Measurements from ENCODE around the gene B9D1. TPM values are rescaled to one million over a fixed set of nuclear protein-coding genes. Genes with fewer than 3 reads are reported as not detected.
A peak's percentile ranks its signal among the peaks of the same experiment; 100 is the strongest.

The B9D1 gene
- total RNA-seq, 2 donors from 2014 or later = 37.7 to 42.8 TPM

GRCh38 chr17:19305256-19305655 lies 57.3 kb downstream of the B9D1 start:
- H3K4me3 ChIP-seq (ENCODE audit: low read length) = no peak overlapping the region
- H3K27me3 ChIP-seq (ENCODE audit: control insufficient read depth, insufficient read depth, low read length, poor library complexity, severe bottlenecking) = no peaks in the 10 kb centered on the region
- no peak overlapping the region for H3K9ac ChIP-seq (ENCODE audit: extremely low read depth, low read length, poor library complexity, severe bottlenecking)
- H3K36me3 Mint-ChIP-seq (ENCODE audit: low read depth) = peaks cover 13% of the 10 kb centered on the region
- H3K36me3 ChIP-seq (ENCODE audit: control insufficient read depth, insufficient read depth, low read length) = peaks cover 8% of the 10 kb centered on the region
- no peaks in the 10 kb centered on the region for H3K9me3 Mint-ChIP-seq
- H3K27me3 Mint-ChIP-seq (ENCODE audit: insufficient read depth) = no peaks in the 10 kb centered on the region
- 88 to 93% methylated on average over 5 of the region's 5 CpGs for whole genome bisulfite sequencing, 2 experiments (ENCODE audit: insufficient coverage in 1 of 2, insufficient read length in 1 of 2)
- H3K27ac ChIP-seq (ENCODE audit: low read depth, low read length) = no peak overlapping the region
- no peaks in the 10 kb centered on the region for H3K4me1 ChIP-seq (ENCODE audit: control insufficient read depth, insufficient read depth, low read length)
- H3K9me3 ChIP-seq (ENCODE audit: control insufficient read depth, low read length) = no peaks in the 10 kb centered on the region
- H3K4me3 Mint-ChIP-seq = no peak overlapping the region
- H3K4me1 Mint-ChIP-seq = no peaks in the 10 kb centered on the region
- peak; percentile 30 for DNase-seq
- no peak overlapping the region for H3K27ac Mint-ChIP-seq
- TF ChIP-seq CTCF (conservative IDR thresholded peaks at IDR 0.05) = no peak

- Histone ChIP-seq H3K27me3 (ENCODE audit: control insufficient read depth, insufficient read depth, low read length, poor library complexity, severe bottlenecking) (no peaks in the 10 kb centered on the region), H3K27ac (ENCODE audit: low read depth, low read length) (no peak overlapping the region), H3K4me1 (ENCODE audit: control insufficient read depth, insufficient read depth, low read length) (no peaks in the 10 kb centered on the region), H3K4me3 (ENCODE audit: low read length) (no peak overlapping the region), H3K36me3 (ENCODE audit: control insufficient read depth, insufficient read depth, low read length) (peaks cover 5% of the 10 kb centered on the region), H3K9ac (ENCODE audit: extremely low read depth, low read length, poor library complexity, severe bottlenecking) (no peak overlapping the region), H3K9me3 (ENCODE audit: control insufficient read depth, low read length) (no peaks in the 10 kb centered on the region)
- Mint-ChIP-seq H3K9me3 (no peaks in the 10 kb centered on the region), H3K27me3 (ENCODE audit: insufficient read depth) (no peaks in the 10 kb centered on the region), H3K4me3 (no peak overlapping the region), H3K4me1 (peaks cover 2% of the 10 kb centered on the region), H3K36me3 (ENCODE audit: low read depth) (peaks cover 9% of the 10 kb centered on the region), H3K27ac (no peak overlapping the region)
- DNase-seq = peak; percentile 35
- WGBS, 2 experiments (ENCODE audit: insufficient coverage in 1 of 2, insufficient read length in 1 of 2) = 93 to 99% methylated on average over 3 to 5 of the region's 5 CpGs
- TF ChIP-seq CTCF (conservative IDR thresholded peaks at IDR 0.05) = no peak
These were observed 57.8 kb downstream of the B9D1 start for GRCh38 chr17:19304751-19305150.

GRCh38 chr17:19304209-19304608 lies 58.3 kb downstream of the B9D1 start:
- H3K27me3 Mint-ChIP-seq (ENCODE audit: insufficient read depth) = no peaks in the 10 kb centered on the region
- no peak overlapping the region for H3K4me3 Mint-ChIP-seq
- Histone ChIP-seq H3K9ac (ENCODE audit: extremely low read depth, low read length, poor library complexity, severe bottlenecking) (no peak overlapping the region), H3K27ac (ENCODE audit: low read depth, low read length) (no peak overlapping the region), H3K9me3 (ENCODE audit: control insufficient read depth, low read length) (no peaks in the 10 kb centered on the region), H3K4me1 (ENCODE audit: control insufficient read depth, insufficient read depth, low read length) (no peaks in the 10 kb centered on the region), H3K4me3 (ENCODE audit: low read length) (no peak overlapping the region), H3K36me3 (ENCODE audit: control insufficient read depth, insufficient read depth, low read length) (no peaks in the 10 kb centered on the region), H3K27me3 (ENCODE audit: control insufficient read depth, insufficient read depth, low read length, poor library complexity, severe bottlenecking) (no peaks in the 10 kb centered on the region)
- H3K36me3 Mint-ChIP-seq (ENCODE audit: low read depth) = peaks cover 5% of the 10 kb centered on the region
- no peak for TF ChIP-seq CTCF (conservative IDR thresholded peaks at IDR 0.05)
- peak; percentile 36 for DNase-seq
- H3K27ac Mint-ChIP-seq = no peak overlapping the region
- H3K9me3 Mint-ChIP-seq = no peaks in the 10 kb centered on the region
- WGBS, 2 experiments (ENCODE audit: insufficient coverage in 1 of 2, insufficient read length in 1 of 2) = 91 to 94% methylated on average over 7 of the region's 7 CpGs
- H3K4me1 Mint-ChIP-seq = peaks cover 7% of the 10 kb centered on the region
